Measurements from ENCODE around the gene CNOT2.

GRCh38 chr12:70317781-70318180 lies 74.5 kb downstream of the CNOT2 start:
- TF ChIP-seq, protein P1, sequence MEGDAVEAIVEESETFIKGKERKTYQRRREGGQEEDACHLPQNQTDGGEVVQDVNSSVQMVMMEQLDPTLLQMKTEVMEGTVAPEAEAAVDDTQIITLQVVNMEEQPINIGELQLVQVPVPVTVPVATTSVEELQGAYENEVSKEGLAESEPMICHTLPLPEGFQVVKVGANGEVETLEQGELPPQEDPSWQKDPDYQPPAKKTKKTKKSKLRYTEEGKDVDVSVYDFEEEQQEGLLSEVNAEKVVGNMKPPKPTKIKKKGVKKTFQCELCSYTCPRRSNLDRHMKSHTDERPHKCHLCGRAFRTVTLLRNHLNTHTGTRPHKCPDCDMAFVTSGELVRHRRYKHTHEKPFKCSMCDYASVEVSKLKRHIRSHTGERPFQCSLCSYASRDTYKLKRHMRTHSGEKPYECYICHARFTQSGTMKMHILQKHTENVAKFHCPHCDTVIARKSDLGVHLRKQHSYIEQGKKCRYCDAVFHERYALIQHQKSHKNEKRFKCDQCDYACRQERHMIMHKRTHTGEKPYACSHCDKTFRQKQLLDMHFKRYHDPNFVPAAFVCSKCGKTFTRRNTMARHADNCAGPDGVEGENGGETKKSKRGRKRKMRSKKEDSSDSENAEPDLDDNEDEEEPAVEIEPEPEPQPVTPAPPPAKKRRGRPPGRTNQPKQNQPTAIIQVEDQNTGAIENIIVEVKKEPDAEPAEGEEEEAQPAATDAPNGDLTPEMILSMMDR (conservative IDR thresholded peaks at IDR 0.05; ENCODE audit: low read depth in 2 of 2), result no peak
- TF ChIP-seq EZH2 (IDR thresholded peaks at IDR 0.05; ENCODE audit: low read depth, unreplicated experiment) (no peak), ZNF331 (CRISPR knock-in tag; IDR thresholded peaks at IDR 0.05; ENCODE audit: low read depth) (no peak), POLR2AphosphoS5 (IDR thresholded peaks at IDR 0.05; ENCODE audit: low read depth) (no peak), EZH2phosphoT487 (IDR thresholded peaks at IDR 0.05; ENCODE audit: unreplicated experiment) (no peak), JUNB (IDR thresholded peaks at IDR 0.05; ENCODE audit: unreplicated experiment) (no peak)
- TF ChIP-seq, protein P2, sequence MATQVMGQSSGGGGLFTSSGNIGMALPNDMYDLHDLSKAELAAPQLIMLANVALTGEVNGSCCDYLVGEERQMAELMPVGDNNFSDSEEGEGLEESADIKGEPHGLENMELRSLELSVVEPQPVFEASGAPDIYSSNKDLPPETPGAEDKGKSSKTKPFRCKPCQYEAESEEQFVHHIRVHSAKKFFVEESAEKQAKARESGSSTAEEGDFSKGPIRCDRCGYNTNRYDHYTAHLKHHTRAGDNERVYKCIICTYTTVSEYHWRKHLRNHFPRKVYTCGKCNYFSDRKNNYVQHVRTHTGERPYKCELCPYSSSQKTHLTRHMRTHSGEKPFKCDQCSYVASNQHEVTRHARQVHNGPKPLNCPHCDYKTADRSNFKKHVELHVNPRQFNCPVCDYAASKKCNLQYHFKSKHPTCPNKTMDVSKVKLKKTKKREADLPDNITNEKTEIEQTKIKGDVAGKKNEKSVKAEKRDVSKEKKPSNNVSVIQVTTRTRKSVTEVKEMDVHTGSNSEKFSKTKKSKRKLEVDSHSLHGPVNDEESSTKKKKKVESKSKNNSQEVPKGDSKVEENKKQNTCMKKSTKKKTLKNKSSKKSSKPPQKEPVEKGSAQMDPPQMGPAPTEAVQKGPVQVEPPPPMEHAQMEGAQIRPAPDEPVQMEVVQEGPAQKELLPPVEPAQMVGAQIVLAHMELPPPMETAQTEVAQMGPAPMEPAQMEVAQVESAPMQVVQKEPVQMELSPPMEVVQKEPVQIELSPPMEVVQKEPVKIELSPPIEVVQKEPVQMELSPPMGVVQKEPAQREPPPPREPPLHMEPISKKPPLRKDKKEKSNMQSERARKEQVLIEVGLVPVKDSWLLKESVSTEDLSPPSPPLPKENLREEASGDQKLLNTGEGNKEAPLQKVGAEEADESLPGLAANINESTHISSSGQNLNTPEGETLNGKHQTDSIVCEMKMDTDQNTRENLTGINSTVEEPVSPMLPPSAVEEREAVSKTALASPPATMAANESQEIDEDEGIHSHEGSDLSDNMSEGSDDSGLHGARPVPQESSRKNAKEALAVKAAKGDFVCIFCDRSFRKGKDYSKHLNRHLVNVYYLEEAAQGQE (IDR thresholded peaks at IDR 0.05; ENCODE audit: unreplicated experiment), result no peak
